Endothelial cell of umbilical vein (primary cell): ENCODE measurements around the gene KCTD5. TPM values are rescaled to one million over a fixed set of nuclear protein-coding genes. Genes with fewer than 3 reads are reported as not detected.

Experiments
- BruUV-seq: library from RNA; stranded (reverse); fragments of 400-500 nt; replicated peaks from 2 replicates; lab custom pipeline; 2021; lab: Mats Ljungman, UMichigan
- CTCF ChIA-PET: fragments of 300-600, 350-600 bp; sonication (Branson Sonifier 250); formaldehyde crosslinking; loops from one replicate; lab custom pipeline; 2021; ENCODE audit warnings: antibody characterized with exemption, inconsistent platforms; lab: Charles Lee
- POLR2A ChIA-PET: fragments of 300-600, 350-600 bp; sonication (Branson Sonifier 250); formaldehyde crosslinking; loops from one replicate; lab custom pipeline; 2021; ENCODE audit warnings: antibody characterized with exemption, inconsistent platforms; lab: Charles Lee
- DNase-seq: peaks from one replicate; pipeline ENCODE4 v3.0.0-alpha.2; 2011; ENCODE audit warnings: low read depth, low spot score
- FAIRE-seq: peaks from 2 replicates; lab custom pipeline; 2011; peaks lifted over from hg19 to GRCh38; lab: Jason Lieb, UNC
- H2AFZ ChIP-seq: 2 replicates; pipeline ENCODE4 v1.6.0; 2012; ENCODE audit warnings: low read depth, low read length, control low read depth, inconsistent platforms
- H3K27ac ChIP-seq: 2 replicates; pipeline ENCODE4 v1.5.1; 2011; ENCODE audit warnings: low read depth, mild to moderate bottlenecking, control low read depth, low read length, moderate library complexity; ENCODE audit not compliant: insufficient read depth
- H3K27me3 ChIP-seq, 2 experiments: 2 replicates each; pipeline versions ENCODE4 v1.6.0 to v1.6.1; 2011; ENCODE audit warnings: low read length in 2 of 2, mixed read lengths in 1 of 2; ENCODE audit not compliant: control insufficient read depth in 2 of 2, insufficient read depth in 2 of 2
- H3K36me3 ChIP-seq, 2 experiments: 2 replicates in 1 of 2; 3 replicates in 1 of 2; pipeline ENCODE4 v1.5.1; 2011; ENCODE audit warnings: low read length in 2 of 2, mild to moderate bottlenecking in 1 of 2, moderate library complexity in 1 of 2; ENCODE audit not compliant: control insufficient read depth in 2 of 2, insufficient read depth in 2 of 2; ENCODE audit errors: extremely low read depth in 1 of 2
- H3K4me1 ChIP-seq: 3 replicates; pipeline ENCODE4 v1.5.1; 2011; ENCODE audit warnings: mild to moderate bottlenecking, low read length; ENCODE audit not compliant: control insufficient read depth, insufficient read depth; ENCODE audit errors: extremely low read depth
- H3K4me2 ChIP-seq: 2 replicates; pipeline ENCODE4 v1.6.1; 2011; ENCODE audit warnings: low read length, control low read depth, mixed read lengths; ENCODE audit not compliant: insufficient read depth
- H3K4me3 ChIP-seq, 3 experiments: fragments of 200-600 bp in 1 of 3; sonication (generic), shearing (Covaris generic) in 1 of 3; replicated peaks in 1 of 3; 2 replicates each; pipeline ENCODE4 v1.5.1; 2011 to 2016; ENCODE audit warnings: control low read depth in 3 of 3, low read length in 3 of 3, mild to moderate bottlenecking in 2 of 3, inconsistent platforms in 1 of 3, low read depth in 1 of 3, moderate library complexity in 1 of 3; ENCODE audit not compliant: insufficient read depth in 1 of 3
- H3K79me2 ChIP-seq: 2 replicates; pipeline ENCODE4 v1.6.0; 2012; ENCODE audit warnings: low read length, inconsistent platforms; ENCODE audit not compliant: control insufficient read depth, insufficient read depth
- H3K9ac ChIP-seq: replicated peaks from 2 replicates; pipeline ENCODE3; 2011; ENCODE audit warnings: low read length, control low read depth; ENCODE audit not compliant: insufficient read depth; ENCODE audit errors: extremely low read depth
- H3K9me1 ChIP-seq: replicated peaks from 3 replicates; pipeline ENCODE4 v1.6.0; 2011; ENCODE audit warnings: mild to moderate bottlenecking, low read length; ENCODE audit not compliant: control insufficient read depth, insufficient read depth; ENCODE audit errors: extremely low read depth
- H3K9me3 ChIP-seq: replicated peaks from 2 replicates; pipeline ENCODE4 v1.5.1; 2012; ENCODE audit warnings: low read length, inconsistent platforms; ENCODE audit not compliant: control insufficient read depth, insufficient read depth
- H4K20me1 ChIP-seq: replicated peaks from 2 replicates; pipeline ENCODE3; 2011; ENCODE audit warnings: mild to moderate bottlenecking, low read length; ENCODE audit not compliant: control insufficient read depth, insufficient read depth; ENCODE audit errors: extremely low read depth
- EZH2 ChIP-seq: IDR thresholded peaks from 2 replicates; pipeline ENCODE4 v1.6.1; 2012; ENCODE audit warnings: borderline replicate concordance, low read depth, mild to moderate bottlenecking, moderate library complexity, low read length, inconsistent platforms; ENCODE audit not compliant: severe bottlenecking
- FOS ChIP-seq: IDR thresholded peaks from 2 replicates; pipeline ENCODE4 v1.6.1; 2011; ENCODE audit warnings: mild to moderate bottlenecking, low read length, moderate library complexity, borderline replicate concordance; ENCODE audit not compliant: insufficient read depth
- GATA2 ChIP-seq: IDR thresholded peaks from 2 replicates; pipeline ENCODE4 v1.7.0; 2011; ENCODE audit warnings: low read depth, mild to moderate bottlenecking, moderate library complexity, mixed read lengths, low read length; ENCODE audit not compliant: insufficient read length, insufficient read depth
- JUN ChIP-seq: IDR thresholded peaks from 2 replicates; pipeline ENCODE4 v1.6.1; 2011; ENCODE audit warnings: borderline replicate concordance, low read depth; ENCODE audit not compliant: insufficient read length, insufficient read depth
- MYC ChIP-seq: IDR thresholded peaks from one replicate; pipeline ENCODE4 v1.6.1; 2011; ENCODE audit warnings: mild to moderate bottlenecking, low read depth, low read length
- POLR2A ChIP-seq: IDR thresholded peaks from 2 replicates; pipeline ENCODE4 v1.6.1; 2012; ENCODE audit warnings: low read depth, mild to moderate bottlenecking, control low read depth, low read length
- POLR2AphosphoS5 ChIP-seq: IDR thresholded peaks from 2 replicates; pipeline ENCODE4 v1.6.1; 2012; ENCODE audit warnings: low read depth, mild to moderate bottlenecking, control low read depth, low read length, moderate library complexity; ENCODE audit not compliant: insufficient read depth
- dilution Hi-C: fragments of 300-500 bp; cut with MboI; formaldehyde crosslinking; loops from one replicate; pipeline ENCODE4 v1.15.0; 2019; ENCODE audit warnings: low sequenced_read_pairs; ENCODE audit not compliant: extremely low pct_ligation_motif_present
- intact Hi-C: fragments of 100-400 bp; cut with micrococcal nuclease; formaldehyde crosslinking; loops from one replicate; pipeline ENCODE4 v1.10.0; 2022
- polyA plus RNA-seq, 4 experiments: library from polyadenylated mRNA; depleted of rRNA in 3 of 4; stranded (reverse) in 3 of 4; unstranded in 1 of 4; fragments of >200 nt; gene quantifications; 2 replicates each; pipeline versions ENCODE4 v1.2.1 to v1.2.3, GENCODE V29; 2011 to 2012; ENCODE audit warnings: missing spikeins in 1 of 4
- total RNA-seq: library from RNA; stranded (reverse); gene quantifications from 2 replicates; pipeline ENCODE4 v1.2.3, GENCODE V29; 2021
- TF ChIP-seq, protein P1 (sequence below), 2 donors: IDR thresholded peaks; 1 replicate in 1 of 2; 2 replicates in 1 of 2; pipeline ENCODE4 v1.5.1; 2011; ENCODE audit warnings: low read length in 2 of 2, mild to moderate bottlenecking in 2 of 2, moderate library complexity in 2 of 2, control low read depth in 1 of 2, inconsistent platforms in 1 of 2, low read depth in 1 of 2; ENCODE audit not compliant: insufficient read depth in 1 of 2; ENCODE audit errors: extremely low read depth in 1 of 2
- TF ChIP-seq, protein P2 (sequence below): IDR thresholded peaks from 2 replicates; pipeline ENCODE4 v1.6.1; 2011; ENCODE audit not compliant: insufficient read depth, insufficient read length

The KCTD5 gene
- total and polyA plus RNA-seq, 2 donors (not counting 3 experiments of a cell fraction or from before 2014, with no cell fraction given) = 32.2 to 42.0 TPM

DNA sequence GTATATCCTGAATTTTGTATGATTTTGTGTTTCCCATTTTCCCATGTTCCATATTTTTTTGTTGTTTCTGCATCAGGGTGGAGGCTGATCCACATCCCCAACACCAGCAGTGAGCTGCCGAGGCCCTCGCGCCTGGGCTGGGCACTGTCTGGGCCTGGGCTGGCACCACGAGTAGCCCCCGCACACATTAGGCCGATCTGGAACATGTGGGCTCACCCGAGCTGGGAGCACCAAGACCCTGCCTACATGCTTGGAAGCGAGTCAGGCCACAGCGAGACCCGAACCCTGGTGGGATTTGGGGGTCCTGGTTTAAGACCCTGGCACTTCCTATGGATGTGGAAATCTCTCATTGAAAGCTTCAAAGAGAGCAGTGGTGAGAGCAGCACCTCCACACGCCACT is 8.5 kb downstream of the KCTD5 start:
- no peaks in the 10 kb centered on the region for H3K9me1 ChIP-seq
- H4K20me1 ChIP-seq = no peaks in the 10 kb centered on the region
- ChIA-PET CTCF (interaction anchor here (0.9 to 1.4 kb wide), 2 partner anchors 9 to 13 kb away, joined by 3 read pairs; partner anchors contain the start of gene KCTD5), POLR2A (interaction anchor here (2.3 kb wide), 1 partner anchor 9 kb away, joined by 5 read pairs; the partner anchor contains the start of gene KCTD5)
- FAIRE-seq = no peak
- H3K27me3 ChIP-seq = no peaks in the 10 kb centered on the region
- no peak overlapping the region for H2AFZ ChIP-seq
- H3K4me2 ChIP-seq = no peak overlapping the region
- no peak overlapping the region for H3K9ac ChIP-seq
- peaks cover 25% of the 10 kb centered on the region for H3K79me2 ChIP-seq
- no peak for DNase-seq
- dilution Hi-C loops (no loop called here), intact Hi-C loops (no loop called here)
- no peak overlapping the region for H3K27ac ChIP-seq
- no peaks in the 10 kb centered on the region for H3K9me3 ChIP-seq
- no peaks in the 10 kb centered on the region for H3K4me1 ChIP-seq
- no peak overlapping the region for H3K4me3 ChIP-seq
- TF ChIP-seq, protein P1, sequence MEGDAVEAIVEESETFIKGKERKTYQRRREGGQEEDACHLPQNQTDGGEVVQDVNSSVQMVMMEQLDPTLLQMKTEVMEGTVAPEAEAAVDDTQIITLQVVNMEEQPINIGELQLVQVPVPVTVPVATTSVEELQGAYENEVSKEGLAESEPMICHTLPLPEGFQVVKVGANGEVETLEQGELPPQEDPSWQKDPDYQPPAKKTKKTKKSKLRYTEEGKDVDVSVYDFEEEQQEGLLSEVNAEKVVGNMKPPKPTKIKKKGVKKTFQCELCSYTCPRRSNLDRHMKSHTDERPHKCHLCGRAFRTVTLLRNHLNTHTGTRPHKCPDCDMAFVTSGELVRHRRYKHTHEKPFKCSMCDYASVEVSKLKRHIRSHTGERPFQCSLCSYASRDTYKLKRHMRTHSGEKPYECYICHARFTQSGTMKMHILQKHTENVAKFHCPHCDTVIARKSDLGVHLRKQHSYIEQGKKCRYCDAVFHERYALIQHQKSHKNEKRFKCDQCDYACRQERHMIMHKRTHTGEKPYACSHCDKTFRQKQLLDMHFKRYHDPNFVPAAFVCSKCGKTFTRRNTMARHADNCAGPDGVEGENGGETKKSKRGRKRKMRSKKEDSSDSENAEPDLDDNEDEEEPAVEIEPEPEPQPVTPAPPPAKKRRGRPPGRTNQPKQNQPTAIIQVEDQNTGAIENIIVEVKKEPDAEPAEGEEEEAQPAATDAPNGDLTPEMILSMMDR (IDR thresholded peaks at IDR 0.05; ENCODE audit: extremely low read depth in 1 of 2, insufficient read depth in 1 of 2, low read depth in 1 of 2, low read length in 2 of 2) = no peak
- TF ChIP-seq EZH2 (no peak), POLR2A (no peak), FOS (no peak), POLR2AphosphoS5 (no peak), JUN (no peak), GATA2 (no peak), MYC (no peak)
- TF ChIP-seq, protein P2, sequence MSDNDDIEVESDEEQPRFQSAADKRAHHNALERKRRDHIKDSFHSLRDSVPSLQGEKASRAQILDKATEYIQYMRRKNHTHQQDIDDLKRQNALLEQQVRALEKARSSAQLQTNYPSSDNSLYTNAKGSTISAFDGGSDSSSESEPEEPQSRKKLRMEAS = no peak
- BruUV-seq = no TSS peak
- peaks cover 0 to 7% of the 10 kb centered on the region in 2 experiments for H3K36me3 ChIP-seq
